ENCODE measurements around the gene DOCK3.

Gene DOCK3

DNA sequence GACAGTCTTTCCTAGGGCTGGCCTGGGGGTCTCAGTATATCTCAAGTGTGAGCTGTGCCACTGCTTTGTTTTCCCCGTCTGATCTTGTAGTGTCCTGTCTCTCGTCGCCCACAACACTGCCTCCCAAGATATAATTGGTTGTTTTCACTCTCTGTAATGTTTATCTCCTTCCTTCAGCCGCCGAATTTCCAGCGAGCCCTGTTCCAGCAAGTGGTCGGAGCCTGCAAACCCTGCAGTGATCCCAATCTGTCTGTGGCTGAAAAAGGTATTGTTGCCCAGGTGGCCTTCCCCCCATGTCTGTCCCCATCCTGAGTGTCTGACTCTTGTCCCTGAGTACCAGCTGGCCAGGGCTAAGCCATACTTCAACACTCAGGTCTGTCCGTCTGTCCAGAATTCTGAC lies 700.8 kb downstream of the DOCK3 start:
- Histone ChIP-seq H3K27me3 (ENCODE audit: control insufficient read depth, insufficient read depth, low read length, poor library complexity, severe bottlenecking) (no peaks in the 10 kb centered on the region), H3K4me1 (ENCODE audit: control insufficient read depth, insufficient read depth, low read length) (no peaks in the 10 kb centered on the region), H3K36me3 (ENCODE audit: control insufficient read depth, insufficient read depth, low read length) (no peaks in the 10 kb centered on the region), H3K4me3 (ENCODE audit: insufficient read depth, low read depth, low read length) (no peak overlapping the region), H3K9me3 (ENCODE audit: control insufficient read depth, low read length) (no peaks in the 10 kb centered on the region), H3K27ac (ENCODE audit: insufficient read depth, low read depth, low read length, poor library complexity, severe bottlenecking) (no peak overlapping the region)
- 90 to 94% methylated on average over 8 of the region's 8 CpGs for WGBS, 2 experiments

DNA sequence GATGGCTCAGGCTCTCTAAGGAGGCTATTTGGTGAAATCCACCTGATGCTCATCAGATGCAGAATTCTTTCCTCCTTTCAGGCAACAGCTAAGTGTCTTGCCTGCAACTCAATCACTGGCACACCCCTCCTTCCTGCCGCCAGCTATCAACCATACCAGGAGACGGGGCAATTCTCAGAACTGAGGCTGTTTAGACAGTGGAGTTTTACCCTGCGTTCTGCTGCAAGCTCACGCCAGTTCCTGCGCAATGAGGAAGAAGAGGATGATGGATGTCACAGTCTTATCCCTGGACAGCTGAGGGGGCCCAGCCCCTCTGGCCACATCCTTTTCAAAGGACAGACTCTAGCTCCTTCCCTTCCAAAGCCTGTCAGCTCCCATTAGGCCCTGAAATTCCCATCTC lies 703.3 kb downstream of the DOCK3 start:
- Histone ChIP-seq H3K9me3 (ENCODE audit: control insufficient read depth, low read length) (no peaks in the 10 kb centered on the region), H3K4me3 (ENCODE audit: insufficient read depth, low read depth, low read length) (no peak overlapping the region), H3K4me1 (ENCODE audit: control insufficient read depth, insufficient read depth, low read length) (no peaks in the 10 kb centered on the region), H3K27ac (ENCODE audit: insufficient read depth, low read depth, low read length, poor library complexity, severe bottlenecking) (no peak overlapping the region), H3K36me3 (ENCODE audit: control insufficient read depth, insufficient read depth, low read length) (no peaks in the 10 kb centered on the region), H3K27me3 (ENCODE audit: control insufficient read depth, insufficient read depth, low read length, poor library complexity, severe bottlenecking) (no peaks in the 10 kb centered on the region)
- WGBS, 2 experiments: 95% methylated on average over 5 of the region's 5 CpGs

DNA sequence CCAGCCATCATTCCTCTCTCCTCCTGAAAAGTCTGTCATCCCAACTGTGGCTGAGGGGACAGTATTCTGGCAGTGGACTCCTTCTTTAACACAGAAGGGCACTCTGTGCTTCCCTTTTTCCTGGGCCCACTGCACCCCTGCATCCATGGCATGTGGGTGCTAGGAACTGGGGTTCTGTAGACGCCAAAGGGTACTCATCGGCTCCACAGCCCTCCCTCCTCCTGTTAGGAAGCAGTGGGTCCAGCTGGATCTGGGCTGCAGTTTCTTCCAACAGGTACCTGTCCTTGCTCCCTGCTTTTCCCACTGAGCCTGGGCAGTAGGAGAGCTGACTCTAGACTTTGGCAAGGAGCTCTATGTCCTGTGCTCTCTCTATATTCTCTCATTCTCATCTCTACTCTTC lies 704.0 kb downstream of the DOCK3 start:
- Histone ChIP-seq H3K4me3 (ENCODE audit: insufficient read depth, low read depth, low read length) (no peak overlapping the region), H3K9me3 (ENCODE audit: control insufficient read depth, low read length) (no peaks in the 10 kb centered on the region), H3K36me3 (ENCODE audit: control insufficient read depth, insufficient read depth, low read length) (no peaks in the 10 kb centered on the region), H3K4me1 (ENCODE audit: control insufficient read depth, insufficient read depth, low read length) (no peaks in the 10 kb centered on the region), H3K27me3 (ENCODE audit: control insufficient read depth, insufficient read depth, low read length, poor library complexity, severe bottlenecking) (no peaks in the 10 kb centered on the region), H3K27ac (ENCODE audit: insufficient read depth, low read depth, low read length, poor library complexity, severe bottlenecking) (no peak overlapping the region)
- 92 to 96% methylated on average over 2 of the region's 2 CpGs for WGBS, 2 experiments

DNA sequence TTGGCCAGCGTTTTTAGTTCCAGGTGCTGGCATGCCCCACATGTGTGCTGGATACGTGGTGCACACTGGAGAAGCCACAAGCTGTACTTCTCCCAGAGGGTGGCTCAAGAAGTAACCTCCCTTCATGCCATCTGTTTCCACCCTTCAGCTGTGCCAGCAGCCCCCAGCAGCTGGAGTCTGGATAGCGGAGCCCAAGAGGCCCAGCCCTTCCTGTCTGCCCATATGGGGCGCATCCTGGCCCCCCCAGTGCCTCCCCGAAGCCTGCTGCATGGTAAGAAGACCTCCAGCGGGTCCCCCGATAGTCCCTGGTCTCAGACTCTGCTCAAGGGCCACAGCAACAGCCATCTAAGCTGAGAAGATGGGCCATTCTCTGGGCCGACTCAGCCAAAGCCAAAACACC lies 704.6 kb downstream of the DOCK3 start:
- Histone ChIP-seq H3K4me3 (ENCODE audit: insufficient read depth, low read depth, low read length) (no peak overlapping the region), H3K27ac (ENCODE audit: insufficient read depth, low read depth, low read length, poor library complexity, severe bottlenecking) (no peak overlapping the region), H3K27me3 (ENCODE audit: control insufficient read depth, insufficient read depth, low read length, poor library complexity, severe bottlenecking) (no peaks in the 10 kb centered on the region), H3K4me1 (ENCODE audit: control insufficient read depth, insufficient read depth, low read length) (no peaks in the 10 kb centered on the region), H3K36me3 (ENCODE audit: control insufficient read depth, insufficient read depth, low read length) (no peaks in the 10 kb centered on the region), H3K9me3 (ENCODE audit: control insufficient read depth, low read length) (no peaks in the 10 kb centered on the region)
- 89% methylated on average over 8 of the region's 8 CpGs for WGBS, 2 experiments

DNA sequence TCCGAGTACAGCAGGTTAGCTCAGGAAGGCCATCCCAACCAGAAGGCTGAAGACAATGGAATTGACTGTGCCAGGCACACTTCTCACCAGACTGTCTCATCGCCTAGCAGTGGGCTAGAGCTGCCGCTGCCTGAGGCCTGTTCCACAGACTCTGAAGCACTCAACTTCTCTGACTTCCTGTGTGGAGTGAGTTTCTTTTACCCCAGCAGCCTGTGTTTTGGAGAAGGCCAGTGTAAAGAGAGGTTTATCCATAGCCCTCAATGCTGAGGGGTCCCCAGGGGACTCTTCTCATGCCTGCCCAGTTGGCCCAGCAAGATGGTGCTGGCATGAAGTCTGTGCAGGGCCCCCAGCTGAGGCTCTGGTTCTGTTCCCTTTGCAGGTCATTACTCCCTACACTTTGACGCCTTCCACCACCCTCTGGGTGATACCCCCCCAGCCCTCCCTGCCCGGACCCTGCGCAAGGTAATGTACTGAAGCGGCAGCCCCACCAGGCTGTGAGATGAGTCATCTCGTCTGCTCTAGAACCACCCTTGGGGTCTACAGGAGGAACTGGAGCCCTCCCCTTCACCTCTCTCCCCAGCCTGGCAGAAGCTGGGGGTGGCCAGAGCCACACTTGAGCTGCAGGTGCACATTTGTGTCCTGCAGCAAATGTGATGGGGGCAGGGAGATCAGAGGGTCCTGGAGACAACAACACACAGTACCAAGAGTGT lies 705.2 kb downstream of the DOCK3 start:
- H3K4me3 ChIP-seq (ENCODE audit: insufficient read depth, low read depth, low read length): no peak overlapping the region
- no peaks in the 10 kb centered on the region for H3K4me1 ChIP-seq (ENCODE audit: control insufficient read depth, insufficient read depth, low read length)
- H3K27me3 ChIP-seq (ENCODE audit: control insufficient read depth, insufficient read depth, low read length, poor library complexity, severe bottlenecking): no peaks in the 10 kb centered on the region
- no peaks in the 10 kb centered on the region for H3K9me3 ChIP-seq (ENCODE audit: control insufficient read depth, low read length)
- H3K36me3 ChIP-seq (ENCODE audit: control insufficient read depth, insufficient read depth, low read length): no peaks in the 10 kb centered on the region
- 90 to 94% methylated on average over 8 of the region's 8 CpGs for WGBS, 2 experiments
- no peak overlapping the region for H3K27ac ChIP-seq (ENCODE audit: insufficient read depth, low read depth, low read length, poor library complexity, severe bottlenecking)

DNA sequence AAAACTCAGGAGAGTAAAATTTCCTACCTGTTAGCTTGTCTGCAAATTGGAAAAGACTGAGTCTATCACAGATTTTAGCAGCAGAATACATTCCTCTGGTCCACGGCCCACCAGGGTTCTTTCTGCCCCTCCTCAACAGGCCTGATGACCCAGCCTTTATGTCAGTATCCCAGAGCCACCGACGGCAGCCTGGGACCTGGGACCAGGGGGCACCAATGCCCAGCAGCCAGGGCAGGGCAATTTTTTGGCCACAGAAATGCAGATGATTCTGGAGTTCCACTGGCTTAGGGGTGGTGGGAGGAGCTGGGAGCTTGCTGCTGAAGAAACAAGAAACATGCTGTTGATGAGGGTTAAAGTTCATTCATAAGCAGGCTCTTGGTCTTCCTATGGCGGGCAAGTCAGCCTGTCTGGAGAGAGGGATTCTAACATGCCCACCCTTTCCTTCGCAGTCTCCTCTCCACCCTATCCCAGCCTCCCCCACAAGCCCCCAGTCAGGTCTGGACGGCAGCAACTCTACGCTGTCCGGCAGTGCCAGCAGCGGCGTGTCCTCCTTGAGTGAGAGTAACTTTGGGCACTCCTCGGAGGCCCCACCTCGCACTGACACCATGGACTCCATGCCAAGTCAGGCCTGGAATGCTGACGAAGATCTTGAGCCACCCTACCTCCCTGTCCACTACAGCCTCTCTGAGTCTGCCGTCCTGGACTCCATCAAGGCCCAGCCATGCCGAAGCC lies 706.0 kb downstream of the DOCK3 start:
- 93 to 94% methylated on average over 15 of the region's 15 CpGs for WGBS, 2 experiments

DNA sequence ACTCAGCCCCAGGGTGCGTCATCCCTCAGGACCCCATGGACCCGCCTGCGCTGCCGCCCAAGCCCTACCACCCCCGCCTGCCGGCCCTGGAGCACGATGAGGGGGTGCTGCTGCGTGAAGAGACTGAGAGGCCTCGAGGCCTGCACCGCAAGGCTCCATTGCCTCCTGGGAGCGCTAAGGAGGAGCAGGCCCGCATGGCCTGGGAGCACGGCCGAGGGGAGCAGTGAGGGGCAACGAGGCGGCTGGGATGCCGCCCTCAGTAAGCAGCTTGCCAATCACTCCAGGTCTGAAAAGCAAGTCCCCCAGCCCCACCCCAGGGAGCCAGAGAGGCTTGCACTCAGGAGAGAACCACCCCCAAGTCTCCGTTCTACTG lies 706.6 kb downstream of the DOCK3 start:
- Histone ChIP-seq H3K4me1 (ENCODE audit: control insufficient read depth, insufficient read depth, low read length) (peaks cover 4% of the 10 kb centered on the region), H3K27me3 (ENCODE audit: control insufficient read depth, insufficient read depth, low read length, poor library complexity, severe bottlenecking) (no peaks in the 10 kb centered on the region), H3K36me3 (ENCODE audit: control insufficient read depth, insufficient read depth, low read length) (no peaks in the 10 kb centered on the region), H3K27ac (ENCODE audit: insufficient read depth, low read depth, low read length, poor library complexity, severe bottlenecking) (no peak overlapping the region), H3K4me3 (ENCODE audit: insufficient read depth, low read depth, low read length) (no peak overlapping the region), H3K9me3 (ENCODE audit: control insufficient read depth, low read length) (no peaks in the 10 kb centered on the region)
- 93 to 95% methylated on average over 18 of the region's 18 CpGs for WGBS, 2 experiments

More for the DNA sequence above, 706.0 kb downstream of the DOCK3 start:
- H3K36me3 ChIP-seq (ENCODE audit: control insufficient read depth, insufficient read depth, low read length): no peaks in the 10 kb centered on the region
- no peak overlapping the region for H3K4me3 ChIP-seq (ENCODE audit: insufficient read depth, low read depth, low read length)
- H3K4me1 ChIP-seq (ENCODE audit: control insufficient read depth, insufficient read depth, low read length): no peaks in the 10 kb centered on the region
- H3K9me3 ChIP-seq (ENCODE audit: control insufficient read depth, low read length): no peaks in the 10 kb centered on the region
- H3K27me3 ChIP-seq (ENCODE audit: control insufficient read depth, insufficient read depth, low read length, poor library complexity, severe bottlenecking): no peaks in the 10 kb centered on the region
- H3K27ac ChIP-seq (ENCODE audit: insufficient read depth, low read depth, low read length, poor library complexity, severe bottlenecking): no peak overlapping the region

DNA sequence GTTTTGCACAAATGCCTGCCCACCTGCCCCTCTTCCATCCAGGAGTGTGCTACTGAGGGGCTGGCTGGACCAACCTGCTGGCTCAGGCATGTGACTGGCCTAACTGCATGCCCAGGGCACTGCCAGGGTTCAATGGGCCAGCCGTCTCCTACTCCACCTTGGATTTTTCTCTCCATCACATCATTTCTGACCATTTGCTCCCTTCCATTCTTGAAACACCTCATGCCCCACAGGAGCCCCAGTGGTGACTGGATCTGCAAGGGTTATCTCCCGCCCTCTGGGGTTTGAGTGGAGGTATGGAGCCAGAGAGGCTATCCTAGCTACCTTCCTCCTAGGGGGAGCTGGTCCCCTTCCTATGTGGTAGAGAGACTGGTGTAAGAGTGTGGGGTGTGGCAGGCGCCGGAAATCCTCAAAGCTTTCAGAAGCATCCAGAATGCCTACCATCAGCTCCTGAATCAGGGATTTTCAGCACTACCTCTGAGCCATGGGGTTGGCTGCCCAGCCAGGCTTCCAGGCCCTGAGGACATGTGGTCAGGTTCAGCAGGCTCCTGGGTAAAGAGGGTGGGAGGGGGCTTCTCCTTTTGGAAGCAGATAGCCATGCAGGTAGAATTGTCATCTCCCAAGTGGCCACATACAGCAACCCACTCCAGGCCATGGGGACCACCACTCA lies 707.5 kb downstream of the DOCK3 start:
- H3K27ac ChIP-seq (ENCODE audit: insufficient read depth, low read depth, low read length, poor library complexity, severe bottlenecking): no peak overlapping the region
- no peak overlapping the region for H3K4me3 ChIP-seq (ENCODE audit: insufficient read depth, low read depth, low read length)
- no peaks in the 10 kb centered on the region for H3K36me3 ChIP-seq (ENCODE audit: control insufficient read depth, insufficient read depth, low read length)
- 88 to 94% methylated on average over 4 of the region's 4 CpGs for WGBS, 2 experiments
- H3K9me3 ChIP-seq (ENCODE audit: control insufficient read depth, low read length): no peaks in the 10 kb centered on the region
- H3K4me1 ChIP-seq (ENCODE audit: control insufficient read depth, insufficient read depth, low read length): peaks cover 9% of the 10 kb centered on the region
- no peaks in the 10 kb centered on the region for H3K27me3 ChIP-seq (ENCODE audit: control insufficient read depth, insufficient read depth, low read length, poor library complexity, severe bottlenecking)

DNA sequence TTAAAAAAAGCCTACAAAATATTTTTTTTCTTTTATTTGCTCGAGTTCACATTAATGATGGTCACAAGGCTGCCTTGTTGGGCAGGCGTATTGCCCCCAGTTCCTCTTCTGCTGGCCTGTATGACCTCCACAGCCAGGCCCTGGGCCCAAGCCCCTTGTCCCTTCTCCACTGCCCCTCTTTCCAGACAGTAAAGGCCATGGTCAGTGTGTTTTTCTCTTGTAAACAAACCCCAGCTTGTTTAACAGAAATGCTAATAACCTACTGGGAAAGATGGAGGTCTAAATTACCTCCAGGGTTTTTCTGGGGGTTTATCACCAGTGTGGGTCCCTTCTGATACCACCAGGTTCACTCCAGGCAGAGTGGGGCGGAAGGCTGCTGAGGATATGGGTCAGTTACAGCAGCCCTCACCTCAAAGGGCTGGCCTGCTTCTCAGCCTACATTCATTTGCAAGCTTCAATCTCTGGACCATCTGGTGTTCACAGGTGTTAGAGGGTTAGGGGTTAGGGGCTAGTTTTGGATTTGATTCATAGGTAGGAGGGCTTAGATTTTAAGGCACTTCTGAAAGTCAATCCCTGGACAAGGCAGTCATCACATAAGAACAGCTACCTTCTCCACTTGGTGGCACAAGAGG lies 708.3 kb downstream of the DOCK3 start:
- Histone ChIP-seq H3K36me3 (ENCODE audit: control insufficient read depth, insufficient read depth, low read length) (peaks cover 7% of the 10 kb centered on the region), H3K27me3 (ENCODE audit: control insufficient read depth, insufficient read depth, low read length, poor library complexity, severe bottlenecking) (no peaks in the 10 kb centered on the region), H3K4me1 (ENCODE audit: control insufficient read depth, insufficient read depth, low read length) (peaks cover 13% of the 10 kb centered on the region), H3K4me3 (ENCODE audit: insufficient read depth, low read depth, low read length) (peak overlapping the region; percentile 98), H3K9me3 (ENCODE audit: control insufficient read depth, low read length) (no peaks in the 10 kb centered on the region), H3K27ac (ENCODE audit: insufficient read depth, low read depth, low read length, poor library complexity, severe bottlenecking) (no peak overlapping the region)
- WGBS, 2 experiments: 94 to 95% methylated on average over 3 of the region's 3 CpGs
